DMS 273 (cell line): ENCODE measurements around the gene IDH2.
"Not testable (repeated sequence)": the region's sequence is repeated elsewhere in the genome, so short reads cannot be mapped to it uniquely, and the experiment has no call there.

ENCODE experiments used
- DNase-seq: peaks from one replicate; lab custom pipeline; 2025; ENCODE audit not compliant: unreplicated experiment; lab: John Stamatoyannopoulos, UW

IDH2 gene

DNA sequence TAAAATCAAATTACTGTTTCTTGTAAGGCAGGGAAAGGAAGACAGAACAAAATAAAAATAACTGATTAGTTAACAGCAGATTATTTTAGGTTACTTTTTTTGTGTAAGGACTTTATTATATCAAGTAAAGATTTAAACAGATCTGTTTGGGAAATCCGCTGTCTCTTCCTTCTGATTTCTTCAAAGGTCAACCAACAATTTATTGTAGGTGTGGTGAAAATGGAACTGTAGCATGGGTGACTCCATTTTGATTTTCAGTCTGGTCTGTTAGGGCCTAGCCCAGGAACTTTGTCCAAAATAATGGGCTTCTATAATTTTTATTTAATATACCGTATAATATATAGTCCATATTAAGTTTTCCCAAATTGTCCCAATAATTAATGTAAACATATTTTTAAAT, 13.5 kb upstream of the IDH2 start:
- no peak for DNase-seq

DNA sequence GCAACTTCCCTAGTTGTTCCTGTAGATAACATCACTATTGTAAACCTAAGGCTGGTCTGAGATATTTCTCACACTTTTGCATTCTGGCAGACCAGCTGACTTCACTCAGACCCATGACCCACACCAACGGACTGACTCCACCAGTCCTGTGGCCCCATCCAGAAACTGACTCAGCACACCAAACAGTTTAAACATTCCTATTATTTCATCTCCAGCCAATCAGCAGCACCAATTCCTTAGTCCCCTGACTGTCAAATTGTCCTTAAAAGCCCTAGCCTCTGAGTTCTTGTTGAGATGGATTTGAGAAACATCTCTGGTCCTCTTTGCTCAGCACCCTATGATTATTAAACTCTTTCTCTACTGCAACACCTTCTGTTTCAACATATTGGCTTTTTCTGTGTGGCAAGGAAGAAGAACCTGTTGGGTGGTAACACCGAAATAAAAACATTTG, 12.2 kb upstream of the IDH2 start:
- no peak for DNase-seq

DNA sequence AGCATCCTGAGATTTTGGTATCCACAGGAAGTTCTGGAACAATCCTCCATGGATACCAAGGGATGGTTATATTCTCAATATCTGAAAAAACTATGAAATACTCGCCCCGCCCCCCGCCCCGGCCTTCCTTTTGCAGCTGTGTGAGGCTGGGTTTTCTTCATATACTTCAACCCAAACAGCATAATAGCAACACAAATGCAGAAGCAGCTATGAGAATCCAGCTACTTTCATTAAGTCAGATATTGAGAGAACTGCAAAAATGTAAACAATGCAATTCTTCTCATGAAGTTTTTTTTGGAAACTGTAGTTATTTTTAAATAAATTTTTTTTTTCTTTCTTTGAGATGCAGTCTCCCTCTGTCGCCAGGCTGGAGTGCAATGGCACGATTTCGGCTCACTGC, 10.9 kb upstream of the IDH2 start:
- DNase-seq, result no peak

GRCh38 chr15:90109163-90109751, 7.0 kb upstream of the IDH2 start:
- DNase-seq, result not testable (repeated sequence)

GRCh38 chr15:90108038-90108437, 5.8 kb upstream of the IDH2 start:
- DNase-seq, result not testable (repeated sequence)

DNA sequence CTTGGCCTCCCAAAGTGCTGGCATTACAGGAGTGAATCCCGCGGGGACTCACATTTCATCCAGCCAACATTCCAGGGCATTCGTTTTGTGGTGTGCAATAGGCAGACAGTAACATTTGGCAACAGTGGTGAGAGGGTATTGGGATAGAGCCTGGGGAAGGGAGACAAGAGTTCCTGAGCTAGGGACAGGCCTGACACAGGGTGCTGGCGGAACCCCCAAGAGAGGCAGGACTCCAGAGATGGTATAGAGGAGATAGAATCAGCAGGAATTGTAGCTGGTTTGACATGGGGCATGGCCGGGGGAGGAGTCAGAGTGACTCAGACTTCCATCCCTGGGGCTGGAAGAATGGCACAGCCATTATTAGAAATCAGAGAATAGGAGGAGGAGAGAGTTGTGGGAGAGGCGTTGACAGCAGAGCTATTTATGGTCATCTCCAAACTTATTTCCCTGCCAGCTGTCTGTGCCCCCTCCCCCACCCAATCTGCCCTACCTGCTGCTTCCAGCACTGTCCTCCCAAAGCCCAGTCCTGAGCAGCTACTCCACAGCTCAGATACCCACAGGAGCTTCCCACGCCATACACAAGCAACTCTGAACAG, 4.4 kb upstream of the IDH2 start:
- peak; percentile 80 for DNase-seq

DNA sequence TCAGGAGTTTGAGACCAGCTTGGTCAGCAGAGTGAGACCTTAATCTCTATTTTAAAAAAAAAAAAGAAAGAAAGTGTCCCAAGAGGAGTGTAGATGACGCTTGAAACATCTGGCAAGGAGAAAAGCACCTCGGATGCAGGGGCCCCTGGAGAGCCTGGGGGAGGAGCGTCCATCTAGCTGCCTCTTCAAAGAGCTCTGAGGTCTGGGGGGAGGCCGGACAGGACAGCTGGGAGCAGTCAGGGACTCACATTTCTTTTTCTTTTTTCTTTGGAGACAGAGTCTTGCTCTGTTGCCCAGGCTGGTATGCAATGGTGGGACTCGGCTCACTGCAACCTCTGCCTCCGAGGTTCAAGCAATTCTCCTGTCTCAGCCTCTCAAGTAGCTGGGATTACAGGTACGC, 3.3 kb upstream of the IDH2 start:
- DNase-seq, result no peak

DNA sequence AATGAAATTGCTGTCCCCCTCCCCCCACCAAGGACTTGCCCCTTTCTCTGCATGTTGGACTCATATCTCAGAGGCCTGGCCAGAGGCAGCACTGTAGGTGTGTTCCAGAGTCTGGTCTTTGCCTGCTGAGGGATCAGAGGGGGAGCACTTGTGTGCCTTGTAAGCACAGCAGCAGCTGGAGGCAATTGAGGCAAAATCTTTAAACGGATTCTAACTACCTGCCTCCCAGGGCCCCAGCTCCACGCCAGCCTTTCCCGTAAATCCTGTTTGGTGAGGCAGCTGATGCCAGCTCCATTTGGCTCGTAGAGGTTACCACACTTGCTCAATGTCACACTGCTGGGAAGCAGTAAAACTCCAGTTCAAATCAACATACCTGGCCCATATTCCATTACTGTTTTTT, 2.3 kb upstream of the IDH2 start:
- no peak for DNase-seq

DNA sequence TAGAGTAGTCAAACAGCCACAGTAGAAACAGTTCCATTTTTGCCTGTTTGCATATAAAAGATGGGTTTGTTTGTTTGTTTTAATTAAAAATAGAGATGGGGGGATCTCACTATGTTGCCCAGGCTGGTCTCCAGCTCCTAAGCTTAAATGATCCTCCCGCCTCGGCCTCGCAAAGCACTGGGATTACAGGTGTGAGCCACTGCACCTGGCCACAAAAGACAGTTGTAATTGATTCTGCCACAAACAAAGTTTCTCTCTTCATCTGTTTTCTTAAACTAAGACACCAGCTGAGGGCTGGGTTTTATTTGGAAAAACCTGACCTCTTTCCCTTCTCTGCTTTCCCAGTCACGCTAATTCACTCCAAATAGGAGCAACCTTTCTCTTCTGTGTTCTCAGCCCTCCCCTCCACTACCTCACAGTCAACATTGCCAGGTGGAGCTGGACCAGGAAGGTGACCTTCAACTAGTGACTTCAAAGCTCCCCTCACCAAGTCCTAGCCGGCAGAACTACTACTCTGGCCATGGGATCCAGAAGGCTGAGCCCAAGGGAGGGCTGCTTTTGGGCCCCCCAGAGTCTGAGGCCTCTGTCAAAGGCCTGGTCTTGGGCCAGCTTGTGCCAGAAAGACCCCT, 1.5 kb upstream of the IDH2 start:
- no peak for DNase-seq

- DNase-seq, result peak; percentile 48
These were observed 919 bp downstream of the IDH2 start for GRCh38 chr15:90101130-90101968.

GRCh38 chr15:90099868-90100831, 2.1 kb downstream of the IDH2 start:
- DNase-seq, result peak; percentile 84

DNA sequence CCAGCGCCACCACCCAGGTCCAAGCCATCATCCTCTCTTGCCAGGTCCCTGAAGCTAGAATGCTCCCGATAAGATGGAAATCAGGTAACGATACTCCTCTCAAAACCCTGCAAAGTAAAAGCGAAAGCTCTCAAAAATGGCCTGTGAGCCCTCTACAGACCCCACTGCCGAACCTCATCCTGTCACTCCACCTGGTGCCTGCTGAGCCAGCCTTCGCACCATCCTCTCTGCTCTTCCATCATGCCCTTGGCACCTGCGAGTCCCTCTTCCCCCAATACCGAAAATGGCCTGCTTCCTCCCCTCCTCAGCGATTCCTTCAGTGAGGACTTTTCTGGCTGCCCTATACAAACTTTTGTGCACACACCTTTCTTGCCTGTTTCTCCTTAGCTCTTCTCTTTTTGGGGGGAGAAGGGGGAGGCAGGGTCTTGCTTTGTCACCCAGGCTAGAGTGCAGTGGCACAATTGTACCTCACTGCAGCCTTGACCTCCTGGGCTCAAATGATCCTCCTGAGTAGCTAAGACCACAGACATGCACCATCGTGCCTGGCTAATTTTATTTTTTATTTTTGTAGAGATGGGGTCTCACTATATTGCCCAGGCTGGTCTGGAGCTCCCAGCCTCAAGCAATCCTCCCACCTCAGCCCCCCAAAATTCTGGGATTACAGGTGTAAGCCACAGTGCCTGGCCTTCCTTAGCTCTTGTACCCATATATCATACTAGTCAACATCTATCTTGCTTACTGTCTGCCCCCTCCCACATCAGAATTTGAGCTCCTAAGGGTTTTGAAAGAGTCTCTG, 3.0 kb downstream of the IDH2 start:
- no peak for DNase-seq

- no peak for DNase-seq
These were observed 4.8 kb downstream of the IDH2 start for GRCh38 chr15:90097475-90097874.

DNA sequence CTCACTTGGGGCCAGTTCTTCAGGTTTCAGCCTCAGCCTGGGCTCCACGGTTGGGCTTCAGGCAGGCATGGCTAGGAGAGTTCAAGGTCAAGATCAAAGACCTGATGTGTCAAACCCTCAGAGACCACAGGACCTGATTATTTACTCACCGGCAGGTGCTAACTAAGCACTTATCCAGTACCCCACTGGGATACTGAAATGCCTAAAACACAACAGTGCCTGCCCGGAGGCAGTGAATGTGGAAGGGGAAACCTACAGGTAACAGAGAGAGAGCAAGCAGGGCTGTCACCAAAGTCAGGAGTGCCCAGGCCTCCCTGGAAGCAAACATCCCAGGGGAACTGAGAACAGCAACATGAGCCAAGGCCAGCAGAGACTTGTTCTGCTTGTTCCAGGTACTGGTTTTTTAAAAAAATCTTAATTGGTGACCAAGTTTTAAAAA, 6.7 kb downstream of the IDH2 start:
- DNase-seq, result no peak

- DNase-seq, result no peak
These were observed 10.9 kb downstream of the IDH2 start for GRCh38 chr15:90091156-90091931.

DNA sequence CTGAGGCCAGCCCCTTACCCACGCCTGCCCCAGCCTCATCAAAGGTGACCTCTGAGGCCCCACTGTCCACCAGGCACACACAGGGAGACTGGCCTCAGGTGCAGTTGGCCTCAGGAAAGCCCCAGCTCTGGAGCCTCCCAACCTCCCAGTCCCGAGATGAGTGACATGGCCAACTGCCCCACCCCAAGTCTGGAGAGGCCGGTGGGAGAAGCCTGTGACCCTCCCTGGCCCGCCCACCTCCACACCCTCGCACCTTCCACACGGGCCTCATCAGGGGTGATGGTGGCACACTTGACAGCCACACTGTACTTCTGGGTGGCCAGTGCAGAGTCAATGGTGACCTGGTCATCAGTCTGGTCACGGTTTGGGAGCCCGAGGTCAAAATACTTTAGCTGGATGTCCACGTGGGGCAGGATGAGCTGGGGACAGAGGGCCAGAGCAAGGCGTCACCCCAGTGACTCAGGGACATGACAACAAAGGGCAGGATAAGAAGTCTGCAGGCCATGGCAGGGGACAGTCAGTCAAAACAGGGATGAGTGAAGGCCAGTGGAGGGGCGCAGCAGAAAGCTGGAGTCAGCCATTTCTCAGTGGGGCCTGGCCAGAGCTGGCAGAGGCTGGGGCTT, 11.9 kb downstream of the IDH2 start:
- DNase-seq, result no peak

GRCh38 chr15:90087454-90088154, 14.7 kb downstream of the IDH2 start:
- peak; percentile 70 for DNase-seq

DNA sequence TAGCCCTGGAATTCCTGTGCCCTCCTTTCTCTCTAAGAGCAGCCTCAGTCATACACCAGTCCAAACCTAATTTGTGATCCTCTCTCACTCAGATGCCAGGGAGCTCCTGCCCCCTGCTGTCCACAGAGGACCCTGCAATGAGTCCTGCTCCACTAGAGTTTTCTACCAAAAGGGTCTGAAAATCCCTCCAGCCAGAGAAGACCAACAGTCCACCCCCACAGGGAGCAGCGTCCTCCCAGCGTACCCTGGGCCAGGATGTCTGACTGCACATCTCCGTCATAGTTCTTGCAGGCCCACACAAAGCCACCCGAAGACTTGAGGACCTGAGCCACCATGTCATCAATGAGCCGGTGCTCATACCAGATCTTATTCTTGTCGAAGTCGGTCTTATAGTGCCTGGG, 15.4 kb downstream of the IDH2 start:
- peak; percentile 42 for DNase-seq
